Panc1 (cell line): ENCODE measurements around the gene CCSAP. TPM values are rescaled to one million over a fixed set of nuclear protein-coding genes. Genes with fewer than 3 reads are reported as not detected.
"Not testable (repeated sequence)": the region's sequence is repeated elsewhere in the genome, so short reads cannot be mapped to it uniquely, and the experiment has no call there.

Source experiments
- ATAC-seq: fragments of 200-7000 bp; cut with Tn5 transposase; 2 replicates; pipeline ENCODE4 v1.9.1; 2020; ENCODE audit warnings: mild to moderate bottlenecking, moderate library complexity
- BruUV-seq: library from RNA; stranded (reverse); fragments of 400-500 nt; replicated peaks from 2 replicates; lab custom pipeline; 2021; lab: Mats Ljungman, UMichigan
- CTCF ChIA-PET: fragments of 300-600 bp; sonication (Branson Sonifier 250); formaldehyde crosslinking; loops from one replicate; lab custom pipeline; 2022; ENCODE audit warnings: antibody characterized with exemption; lab: Charles Lee
- POLR2A ChIA-PET: fragments of 300-600 bp; sonication (Branson Sonifier 250); formaldehyde crosslinking; loops from one replicate; lab custom pipeline; 2022; ENCODE audit warnings: antibody characterized with exemption; lab: Charles Lee
- DNase-seq: peaks from one replicate; pipeline ENCODE4 v3.0.0-alpha.2; 2010; ENCODE audit warnings: low read depth, low spot score
- H3K27ac ChIP-seq: 2 replicates; pipeline ENCODE4 v1.5.1; 2011; ENCODE audit warnings: mild to moderate bottlenecking, low read length, inconsistent platforms
- H3K27me3 ChIP-seq: fragments of 200-500 bp; sonication (Bioruptor generic); 2 replicates; pipeline ENCODE4 v1.6.0; 2014; ENCODE audit warnings: low read length, inconsistent platforms; ENCODE audit not compliant: control insufficient read depth, insufficient read depth
- H3K36me3 ChIP-seq: fragments of 200-500 bp; sonication (Bioruptor generic); 2 replicates; pipeline ENCODE4 v1.5.1; 2014; ENCODE audit warnings: inconsistent platforms, mild to moderate bottlenecking, low read length, moderate library complexity; ENCODE audit not compliant: control insufficient read depth, insufficient read depth
- H3K4me1 ChIP-seq: 2 replicates; pipeline ENCODE4 v1.5.1; 2011; ENCODE audit warnings: inconsistent platforms, mild to moderate bottlenecking, low read length, moderate library complexity; ENCODE audit not compliant: control insufficient read depth, insufficient read depth
- H3K4me3 ChIP-seq, 2 experiments: 2 replicates each; pipeline ENCODE4 v1.5.1; 2011 to 2012; ENCODE audit warnings: low read depth in 2 of 2, low read length in 2 of 2, mild to moderate bottlenecking in 2 of 2, inconsistent platforms in 1 of 2, moderate library complexity in 1 of 2
- H3K9me3 ChIP-seq: fragments of 200-500 bp; sonication (Bioruptor generic); 2 replicates; pipeline ENCODE4 v1.5.1; 2014; ENCODE audit warnings: low read depth, mild to moderate bottlenecking, inconsistent platforms, low read length, moderate library complexity; ENCODE audit not compliant: control insufficient read depth, insufficient read depth
- POLR2AphosphoS5 ChIP-seq: IDR thresholded peaks from 2 replicates; pipeline ENCODE4 v1.6.1; 2012; ENCODE audit warnings: mild to moderate bottlenecking, low read depth, low read length, moderate library complexity
- SIN3A ChIP-seq: IDR thresholded peaks from 2 replicates; pipeline ENCODE4 v1.6.1; 2012; ENCODE audit warnings: low read depth, mild to moderate bottlenecking, low read length, moderate library complexity, borderline replicate concordance; ENCODE audit not compliant: insufficient read depth
- TCF7L2 ChIP-seq: IDR thresholded peaks from 2 replicates; pipeline ENCODE4 v1.6.1; 2011; ENCODE audit warnings: mild to moderate bottlenecking, low read depth, low read length, inconsistent platforms
- in situ Hi-C: cut with HindIII; loops from 2 replicates; pipeline ENCODE4 v1.10.0; 2016; ENCODE audit warnings: low sequenced_read_pairs, low pct_unique_long_range_greater_than_20kb
- intact Hi-C: fragments of 100-400 bp; cut with micrococcal nuclease; formaldehyde crosslinking; loops from one replicate; pipeline ENCODE4 v1.10.0; 2022; ENCODE audit not compliant: unreplicated experiment
- total RNA-seq: library from RNA; stranded (reverse); gene quantifications from one replicate; pipeline ENCODE4 v1.2.1, GENCODE V29; 2021; ENCODE audit not compliant: unreplicated experiment
- TF ChIP-seq, protein P1 (sequence below), 2 experiments: IDR thresholded peaks; 2 replicates each; pipeline ENCODE4 v1.6.1; 2011 to 2012; ENCODE audit warnings: low read depth in 2 of 2, control low read depth in 1 of 2, low read length in 1 of 2, mild to moderate bottlenecking in 1 of 2, moderate library complexity in 1 of 2; ENCODE audit not compliant: insufficient read depth in 1 of 2
- TF ChIP-seq, protein P2 (sequence below): fragments of 450-650 bp; IDR thresholded peaks from 2 replicates; pipeline ENCODE4 v1.5.1; 2017; ENCODE audit warnings: mild to moderate bottlenecking

The CCSAP gene
- total RNA-seq, 1 experiment from 2014 or later = 11.6 TPM

DNA sequence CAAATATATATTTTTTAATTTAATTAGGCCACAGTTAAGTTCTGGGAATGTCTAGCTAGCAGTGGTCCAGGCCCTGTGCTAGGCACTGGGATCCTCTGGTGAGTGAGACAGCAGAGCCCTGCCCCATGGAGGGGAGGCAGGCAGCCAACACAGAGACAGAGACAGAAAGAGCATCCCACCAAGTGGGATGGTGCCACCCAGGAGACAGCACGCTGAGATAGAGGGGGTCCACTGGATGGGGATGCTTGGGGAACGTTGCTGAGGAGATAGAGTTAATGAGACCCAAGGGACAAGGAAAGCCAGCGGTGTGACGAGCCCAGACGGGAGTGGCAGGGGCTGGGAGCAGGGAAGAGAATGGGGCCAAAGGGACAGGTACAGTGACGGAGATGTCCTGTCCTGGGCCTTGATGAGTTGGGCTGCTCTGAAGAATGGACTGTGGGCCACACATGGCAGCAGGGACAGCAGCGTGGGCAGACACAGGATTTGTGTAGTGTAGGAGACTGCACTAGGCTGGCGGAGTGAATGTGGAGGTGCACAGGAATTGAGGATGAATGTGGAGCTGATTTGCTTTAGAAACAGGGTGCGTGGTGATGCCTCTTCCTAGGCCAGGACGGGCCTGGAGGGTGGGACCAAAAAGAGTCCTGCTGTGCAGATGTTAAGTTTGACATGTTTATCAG, 49.2 kb downstream of the CCSAP start:
- intact Hi-C loops = no loop called here
- no peaks in the 10 kb centered on the region for H3K9me3 ChIP-seq
- DNase-seq (no peak), ATAC-seq (no peak)
- H3K4me1 ChIP-seq = no peaks in the 10 kb centered on the region
- BruUV-seq = no TSS peak
- no peak for TF ChIP-seq POLR2AphosphoS5
- TF ChIP-seq, protein P1, sequence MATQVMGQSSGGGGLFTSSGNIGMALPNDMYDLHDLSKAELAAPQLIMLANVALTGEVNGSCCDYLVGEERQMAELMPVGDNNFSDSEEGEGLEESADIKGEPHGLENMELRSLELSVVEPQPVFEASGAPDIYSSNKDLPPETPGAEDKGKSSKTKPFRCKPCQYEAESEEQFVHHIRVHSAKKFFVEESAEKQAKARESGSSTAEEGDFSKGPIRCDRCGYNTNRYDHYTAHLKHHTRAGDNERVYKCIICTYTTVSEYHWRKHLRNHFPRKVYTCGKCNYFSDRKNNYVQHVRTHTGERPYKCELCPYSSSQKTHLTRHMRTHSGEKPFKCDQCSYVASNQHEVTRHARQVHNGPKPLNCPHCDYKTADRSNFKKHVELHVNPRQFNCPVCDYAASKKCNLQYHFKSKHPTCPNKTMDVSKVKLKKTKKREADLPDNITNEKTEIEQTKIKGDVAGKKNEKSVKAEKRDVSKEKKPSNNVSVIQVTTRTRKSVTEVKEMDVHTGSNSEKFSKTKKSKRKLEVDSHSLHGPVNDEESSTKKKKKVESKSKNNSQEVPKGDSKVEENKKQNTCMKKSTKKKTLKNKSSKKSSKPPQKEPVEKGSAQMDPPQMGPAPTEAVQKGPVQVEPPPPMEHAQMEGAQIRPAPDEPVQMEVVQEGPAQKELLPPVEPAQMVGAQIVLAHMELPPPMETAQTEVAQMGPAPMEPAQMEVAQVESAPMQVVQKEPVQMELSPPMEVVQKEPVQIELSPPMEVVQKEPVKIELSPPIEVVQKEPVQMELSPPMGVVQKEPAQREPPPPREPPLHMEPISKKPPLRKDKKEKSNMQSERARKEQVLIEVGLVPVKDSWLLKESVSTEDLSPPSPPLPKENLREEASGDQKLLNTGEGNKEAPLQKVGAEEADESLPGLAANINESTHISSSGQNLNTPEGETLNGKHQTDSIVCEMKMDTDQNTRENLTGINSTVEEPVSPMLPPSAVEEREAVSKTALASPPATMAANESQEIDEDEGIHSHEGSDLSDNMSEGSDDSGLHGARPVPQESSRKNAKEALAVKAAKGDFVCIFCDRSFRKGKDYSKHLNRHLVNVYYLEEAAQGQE (IDR thresholded peaks at IDR 0.05; ENCODE audit: insufficient read depth in 1 of 2, low read depth in 2 of 2, low read length in 1 of 2) = no peak
- TF ChIP-seq TCF7L2 = no peak
- TF ChIP-seq, protein P2, sequence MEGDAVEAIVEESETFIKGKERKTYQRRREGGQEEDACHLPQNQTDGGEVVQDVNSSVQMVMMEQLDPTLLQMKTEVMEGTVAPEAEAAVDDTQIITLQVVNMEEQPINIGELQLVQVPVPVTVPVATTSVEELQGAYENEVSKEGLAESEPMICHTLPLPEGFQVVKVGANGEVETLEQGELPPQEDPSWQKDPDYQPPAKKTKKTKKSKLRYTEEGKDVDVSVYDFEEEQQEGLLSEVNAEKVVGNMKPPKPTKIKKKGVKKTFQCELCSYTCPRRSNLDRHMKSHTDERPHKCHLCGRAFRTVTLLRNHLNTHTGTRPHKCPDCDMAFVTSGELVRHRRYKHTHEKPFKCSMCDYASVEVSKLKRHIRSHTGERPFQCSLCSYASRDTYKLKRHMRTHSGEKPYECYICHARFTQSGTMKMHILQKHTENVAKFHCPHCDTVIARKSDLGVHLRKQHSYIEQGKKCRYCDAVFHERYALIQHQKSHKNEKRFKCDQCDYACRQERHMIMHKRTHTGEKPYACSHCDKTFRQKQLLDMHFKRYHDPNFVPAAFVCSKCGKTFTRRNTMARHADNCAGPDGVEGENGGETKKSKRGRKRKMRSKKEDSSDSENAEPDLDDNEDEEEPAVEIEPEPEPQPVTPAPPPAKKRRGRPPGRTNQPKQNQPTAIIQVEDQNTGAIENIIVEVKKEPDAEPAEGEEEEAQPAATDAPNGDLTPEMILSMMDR = no peak
- no peak for TF ChIP-seq SIN3A
- no peak overlapping the region for H3K4me3 ChIP-seq
- ChIA-PET POLR2A (no interaction called here), CTCF (no interaction called here)
- no peak overlapping the region for H3K27ac ChIP-seq
- peaks cover 5% of the 10 kb centered on the region; the same call in 1 of the 2 replicates for H3K36me3 ChIP-seq
- no peaks in the 10 kb centered on the region for H3K27me3 ChIP-seq
- in situ Hi-C loops = no loop called here

DNA sequence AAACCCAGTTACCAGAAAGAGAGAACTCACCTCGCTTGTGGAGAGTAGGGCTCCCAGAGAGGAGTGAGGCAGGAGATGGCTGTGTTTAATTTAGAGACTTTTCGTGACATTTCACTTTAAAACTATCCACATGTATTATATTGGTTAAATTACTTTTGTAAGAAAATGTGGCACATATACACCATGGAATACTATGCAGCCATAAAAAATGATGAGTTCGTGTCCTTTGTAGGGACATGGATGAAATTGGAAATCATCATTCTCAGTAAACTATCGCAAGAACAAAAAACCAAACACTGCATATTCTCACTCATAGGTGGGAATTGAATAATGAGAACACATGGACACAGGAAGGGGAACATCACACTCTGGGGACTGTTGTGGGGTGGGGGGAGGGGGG, 51.2 kb downstream of the CCSAP start:
- H3K4me3 ChIP-seq, H3K4me1 ChIP-seq, in situ Hi-C loops, H3K27me3 ChIP-seq, ATAC-seq, H3K27ac ChIP-seq, intact Hi-C loops, POLR2A ChIA-PET, CTCF ChIA-PET, BruUV-seq, DNase-seq, H3K36me3 ChIP-seq, H3K9me3 ChIP-seq: not testable (repeated sequence)

DNA sequence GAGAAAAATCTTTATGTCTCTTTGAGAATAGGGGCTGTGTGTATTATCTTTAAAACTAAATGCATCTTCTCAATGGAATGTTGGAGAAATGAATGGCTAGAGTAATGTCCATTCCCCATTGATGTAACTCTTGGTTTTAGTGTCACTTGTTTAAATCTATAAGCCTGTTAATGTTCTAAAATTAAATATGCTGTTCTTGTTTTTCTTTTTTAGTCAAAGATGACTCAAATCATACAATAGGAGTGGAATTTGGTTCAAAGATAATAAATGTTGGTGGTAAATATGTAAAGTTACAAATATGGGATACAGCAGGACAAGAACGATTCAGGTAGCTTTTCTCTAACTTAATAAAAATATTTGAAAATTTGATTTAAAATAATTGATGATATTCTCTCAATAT, 54.3 kb downstream of the CCSAP start:
- ATAC-seq = no peak
- Histone ChIP-seq H3K9me3 (no peaks in the 10 kb centered on the region), H3K27me3 (no peaks in the 10 kb centered on the region), H3K4me1 (no peaks in the 10 kb centered on the region), H3K36me3 (no peaks in the 10 kb centered on the region; the same call in 1 of the 2 replicates), H3K4me3 (no peak overlapping the region), H3K27ac (no peak overlapping the region)
- no peak for TF ChIP-seq TCF7L2
- TF ChIP-seq, protein P1 (IDR thresholded peaks at IDR 0.05; ENCODE audit: insufficient read depth in 1 of 2, low read depth in 2 of 2, low read length in 1 of 2) = no peak
- no peak for TF ChIP-seq POLR2AphosphoS5
- TF ChIP-seq SIN3A = no peak
- TF ChIP-seq, protein P2 = no peak
- intact Hi-C loops (no loop called here), in situ Hi-C loops (no loop called here)
- no TSS peak for BruUV-seq
- CTCF ChIA-PET = no interaction called here
- POLR2A ChIA-PET = no interaction called here
- no peak for DNase-seq
